Femur (tissue), 1 donor: Measurements from ENCODE around the gene TMEM53.
"Not testable (repeated sequence)": the region's sequence is repeated elsewhere in the genome, so short reads cannot be mapped to it uniquely, and the experiment has no call there.

Source experiments
- DNase-seq: peaks from one replicate; pipeline ENCODE4 v3.0.0-alpha.2; 2017

The TMEM53 gene

GRCh38 chr1:44674113-44675000 lies at the start of gene TMEM53, which contains the start of gene ARMH1:
Gene TMEM53 (minus strand): TSS chr1:44674481. CDS start chr1:44674391, 90 bp downstream.
Gene ARMH1 (plus strand): TSS chr1:44674714. CDS start chr1:44689698, 14,984 bp downstream.
- DNase-seq, result peak; percentile 99

DNA sequence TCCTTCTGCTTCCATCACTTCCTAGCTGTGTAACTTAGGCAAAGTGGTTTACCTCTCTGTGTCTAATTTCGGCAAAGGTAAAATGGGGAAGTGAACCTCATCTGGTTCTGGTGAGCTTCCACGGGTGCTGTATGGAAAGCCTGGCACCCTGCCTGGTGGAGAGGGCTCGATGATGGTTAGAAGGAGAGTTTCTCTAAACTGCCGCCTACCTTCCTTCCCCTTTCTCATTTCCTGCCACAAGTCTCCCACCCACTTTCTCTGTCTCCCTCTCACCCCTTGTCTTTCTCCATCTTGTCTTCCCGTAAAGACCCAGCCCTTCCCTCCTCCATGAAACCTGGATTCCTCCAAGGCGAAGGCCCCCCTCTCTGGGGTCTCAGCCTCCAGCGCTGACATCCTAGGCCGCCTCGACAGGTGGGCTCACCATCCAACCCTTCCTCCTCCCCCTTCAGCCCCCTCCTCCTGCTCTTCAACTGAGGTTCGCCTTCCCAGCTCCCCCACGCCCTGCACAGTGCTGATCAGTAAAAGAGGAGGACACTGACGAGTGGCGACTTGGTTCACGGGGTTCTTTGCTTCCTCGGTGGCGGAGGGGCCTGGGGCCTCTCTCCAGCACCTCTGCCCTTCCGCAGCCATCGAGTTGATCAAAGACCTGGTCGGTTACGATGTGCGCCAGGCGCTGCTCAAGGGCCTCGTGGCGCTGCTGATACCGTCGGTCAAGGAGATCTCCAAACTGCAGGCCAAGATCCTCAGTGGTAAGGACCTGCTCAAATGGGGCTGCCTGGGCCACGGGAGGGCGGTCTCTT lies 49.4 kb upstream of the TMEM53 start:
- peak; percentile 42 for DNase-seq

DNA sequence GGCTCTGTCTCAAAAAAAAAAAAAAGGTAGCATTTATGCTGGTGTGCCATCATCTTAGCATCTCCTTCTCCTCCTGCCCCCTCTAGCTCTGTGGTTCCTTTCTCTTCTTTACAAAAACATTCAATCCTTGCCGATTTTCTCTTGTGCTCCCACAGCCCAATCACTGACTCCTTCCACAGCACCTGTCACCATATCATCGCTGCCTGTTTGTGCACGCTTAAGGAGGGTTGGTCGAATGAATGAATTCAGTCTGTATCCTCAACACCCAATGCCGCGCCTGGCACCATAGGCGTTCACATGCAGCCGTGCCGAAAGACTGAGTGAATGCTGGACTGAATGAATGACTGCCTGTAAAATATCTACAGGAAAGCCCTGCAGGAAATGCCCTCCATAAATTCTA lies 48.8 kb upstream of the TMEM53 start:
- DNase-seq, result no peak

DNA sequence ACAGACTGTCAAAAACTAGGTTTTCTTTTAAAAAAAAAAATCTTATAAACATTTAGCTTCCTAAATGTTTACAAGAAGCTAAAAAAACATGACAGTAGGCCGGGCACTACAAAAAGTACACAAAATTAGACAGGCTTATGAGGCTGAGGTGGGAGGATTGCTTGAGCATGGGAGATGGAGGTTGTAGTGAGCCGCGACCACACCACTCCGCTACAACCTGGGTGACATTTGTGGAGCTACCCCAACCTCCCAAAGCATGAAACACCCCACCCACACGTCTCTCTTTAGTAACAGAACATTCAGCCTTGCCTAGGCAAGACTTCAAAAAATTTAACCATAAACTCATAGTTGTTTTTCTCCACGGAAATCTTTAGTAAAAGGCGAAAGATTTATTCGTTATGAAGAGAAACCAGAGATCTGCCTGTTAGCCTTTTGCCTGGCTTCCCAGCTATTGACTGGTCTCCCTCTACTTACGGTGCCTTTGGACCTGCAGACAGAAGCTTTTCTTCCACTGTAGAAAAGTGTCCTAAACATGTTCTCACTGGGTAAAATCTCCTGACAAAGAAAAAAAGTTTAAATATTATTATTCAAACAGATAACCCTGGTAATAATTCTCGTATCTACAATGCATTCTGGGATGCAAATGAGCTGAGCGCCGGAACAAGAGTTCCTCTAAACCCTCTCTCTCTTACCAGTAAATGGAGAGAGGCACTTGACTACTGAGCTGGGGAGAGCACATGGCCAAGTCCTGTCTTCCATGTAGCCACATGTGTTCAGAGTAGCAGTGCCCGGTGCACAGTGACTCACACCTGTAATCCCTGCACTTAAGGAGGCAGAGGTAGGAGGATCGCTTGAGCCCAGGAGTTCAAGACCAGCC lies 47.4 kb upstream of the TMEM53 start:
- peak; percentile 55 for DNase-seq

GRCh38 chr1:44720281-44720680 lies 46.0 kb upstream of the TMEM53 start:
- no peak for DNase-seq

- DNase-seq, result no peak
Measured at GRCh38 chr1:44719318-44719717, 45.0 kb upstream of the TMEM53 start.

GRCh38 chr1:44718091-44718490 lies 43.8 kb upstream of the TMEM53 start:
- no peak for DNase-seq

- DNase-seq, result no peak
Measured at GRCh38 chr1:44717653-44718052, 43.4 kb upstream of the TMEM53 start.

GRCh38 chr1:44717156-44717555 lies 42.9 kb upstream of the TMEM53 start:
- DNase-seq, result no peak

DNA sequence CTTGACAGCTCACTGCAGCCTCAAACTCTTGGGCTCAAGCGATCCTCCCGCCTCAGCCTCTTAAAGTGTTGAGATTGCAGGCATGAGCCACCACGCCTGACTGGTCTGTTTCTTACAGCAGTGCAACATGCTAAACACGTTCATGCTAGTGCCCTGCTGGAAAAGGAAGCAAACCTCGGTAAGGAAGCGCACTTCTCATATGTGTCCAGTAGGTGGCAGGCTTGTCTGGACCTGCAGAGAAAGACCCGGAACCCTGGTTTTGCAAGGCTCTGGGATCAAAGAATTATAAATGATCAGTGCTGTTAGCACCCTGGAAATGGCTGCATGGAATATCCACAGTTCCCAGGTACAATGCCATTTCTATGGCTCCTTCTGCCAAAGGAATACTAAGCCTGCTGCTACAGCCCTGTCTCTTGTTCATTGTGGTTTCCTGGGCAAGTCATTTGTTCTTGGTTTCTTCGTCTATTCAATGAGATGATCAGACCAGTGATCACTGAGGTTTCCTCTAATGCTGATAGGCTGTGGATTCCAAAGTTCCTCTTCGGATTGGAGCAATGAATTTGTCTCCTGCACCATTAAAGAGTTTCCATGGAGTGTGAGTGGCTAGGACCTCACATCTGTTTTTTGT lies 40.8 kb upstream of the TMEM53 start:
- DNase-seq, result peak; percentile 74

DNA sequence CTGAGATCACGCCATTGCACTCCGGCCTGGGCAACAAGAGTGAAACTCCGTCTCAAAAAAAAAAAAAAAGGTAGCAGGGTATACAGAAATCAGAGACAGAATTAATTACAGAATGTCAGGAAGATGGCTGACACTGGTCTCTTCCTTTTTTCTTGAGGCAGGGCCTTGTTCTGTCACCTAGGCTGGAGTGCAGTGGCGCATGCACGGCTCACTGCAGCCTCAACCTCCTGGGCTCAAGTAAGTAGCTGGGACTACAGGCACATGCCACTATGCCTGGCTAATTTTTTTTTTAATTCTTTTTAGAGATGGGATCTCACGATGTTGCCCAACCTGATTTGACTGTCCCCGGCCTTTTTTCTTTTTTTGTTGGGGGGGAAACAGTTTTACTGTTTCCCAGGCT lies 40.3 kb upstream of the TMEM53 start:
- DNase-seq, result no peak

- no peak for DNase-seq
Measured at GRCh38 chr1:44713321-44713781, 39.1 kb upstream of the TMEM53 start.

- DNase-seq, result no peak
Measured at GRCh38 chr1:44707959-44708831, 33.9 kb upstream of the TMEM53 start.

DNA sequence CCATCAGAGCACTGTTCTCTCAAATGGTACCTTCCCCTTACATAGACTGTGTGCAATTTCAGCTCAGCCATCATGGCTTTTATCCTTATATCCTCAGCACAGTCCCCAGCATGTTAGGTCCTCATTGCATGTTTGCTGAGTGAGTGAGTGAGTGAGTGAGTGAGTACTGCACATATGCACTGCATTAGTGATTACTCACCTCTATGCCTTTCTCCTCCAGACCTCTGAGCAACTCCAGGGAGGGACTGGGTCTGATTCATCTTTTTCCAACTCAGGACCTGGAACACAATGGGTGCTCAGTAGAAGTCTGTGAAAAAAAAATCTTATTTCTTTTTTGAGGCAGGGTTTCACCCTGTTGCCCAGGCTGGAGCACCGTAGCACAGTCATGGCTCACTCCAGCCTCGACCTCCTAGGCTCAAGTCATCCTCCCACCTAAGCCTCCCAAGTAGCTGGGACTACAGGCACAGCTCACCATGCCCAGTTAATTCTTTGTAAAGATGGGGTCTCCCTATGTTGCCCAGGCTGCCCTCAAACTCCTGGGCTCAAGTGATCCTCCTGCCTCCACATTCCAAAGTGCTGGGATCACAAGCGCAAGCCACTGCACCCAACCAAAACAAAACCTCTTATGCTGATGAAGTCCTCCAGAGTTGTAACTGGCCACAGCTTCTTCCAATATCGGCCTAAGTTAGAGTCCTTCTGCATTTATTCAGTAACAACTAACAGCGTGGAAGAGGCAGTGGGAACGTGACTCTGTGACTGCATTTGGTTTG lies 33.0 kb upstream of the TMEM53 start:
- DNase-seq, result no peak

DNA sequence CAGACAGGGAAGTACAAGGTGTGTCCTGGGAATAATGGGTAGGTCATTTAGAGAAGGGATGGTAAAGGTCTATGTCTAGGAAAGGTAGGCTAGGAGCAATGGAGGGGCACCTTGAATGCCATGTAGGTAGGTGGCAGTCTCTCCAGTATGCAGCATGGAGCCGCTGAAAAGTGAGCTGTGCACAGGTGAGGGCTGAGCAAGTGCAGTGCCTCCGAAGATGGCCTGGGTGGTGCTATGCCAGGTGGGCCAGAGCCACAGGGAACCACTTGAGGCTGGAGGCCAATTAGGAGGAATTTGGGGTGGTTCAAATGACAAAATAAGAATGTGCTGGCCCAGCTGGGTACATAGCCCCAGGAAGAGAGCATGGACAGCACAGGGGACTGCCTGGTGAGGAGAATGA lies 31.7 kb upstream of the TMEM53 start:
- no peak for DNase-seq

GRCh38 chr1:44705470-44705869 lies 31.2 kb upstream of the TMEM53 start:
- DNase-seq, result no peak

- no peak for DNase-seq
Measured at GRCh38 chr1:44701141-44701573, 26.9 kb upstream of the TMEM53 start.

DNA sequence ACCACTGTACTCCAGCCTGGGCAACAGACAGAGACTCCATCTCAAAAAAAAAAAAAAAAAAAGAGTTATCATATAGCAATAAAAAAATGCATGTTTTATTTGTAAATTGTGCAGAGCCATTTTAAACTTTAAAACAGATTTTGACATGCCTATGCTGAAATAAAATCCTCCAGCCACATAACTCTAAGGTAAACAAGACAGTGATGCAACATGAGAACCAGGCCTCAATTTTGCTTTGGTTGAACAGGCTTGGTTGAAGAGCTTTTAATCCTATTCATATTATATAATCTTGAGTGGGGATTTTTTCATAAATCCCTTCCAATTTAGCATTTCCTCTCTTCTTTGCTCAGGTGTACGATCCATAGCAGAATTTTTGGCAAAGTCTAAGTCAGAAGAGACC lies 26.3 kb upstream of the TMEM53 start:
- no peak for DNase-seq

GRCh38 chr1:44699375-44699774 lies 25.1 kb upstream of the TMEM53 start:
- not testable (repeated sequence) for DNase-seq

DNA sequence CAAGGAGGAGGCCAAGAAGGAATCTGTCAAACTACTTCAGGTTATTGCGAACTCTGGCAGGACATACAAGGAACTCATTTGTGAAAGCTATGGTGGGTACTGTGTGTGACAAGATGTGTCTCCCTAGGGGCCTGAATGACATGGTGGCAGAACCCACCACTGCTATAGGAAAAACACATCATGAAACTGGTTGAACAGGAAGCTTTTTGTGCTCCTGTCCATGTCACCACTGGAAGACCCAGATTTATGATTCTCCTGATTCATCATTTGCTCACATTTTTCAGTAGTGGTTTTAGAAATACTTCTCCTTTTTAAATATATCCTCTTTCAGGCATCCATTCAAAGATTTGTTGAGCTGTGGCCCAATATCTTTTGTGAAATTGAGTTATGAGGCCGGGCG lies 23.9 kb upstream of the TMEM53 start:
- no peak for DNase-seq
